GM23338 (cell line): ENCODE results near the gene ZER1. TPM values are rescaled to one million over a fixed set of nuclear protein-coding genes. Genes with fewer than 3 reads are reported as not detected.
A peak's percentile ranks its signal among the peaks of the same experiment; 100 is the strongest.

Source experiments
- ATAC-seq: fragments of 200-7000 bp; cut with Tn5 transposase; 3 replicates; pipeline ENCODE4 v1.9.1; 2020
- DNase-seq: peaks from one replicate; pipeline ENCODE4 v3.0.0-alpha.2; 2015; ENCODE audit warnings: low spot score
- H2AFZ ChIP-seq: fragments of 200-600 bp; sonication (generic); 2 replicates; pipeline ENCODE4 v1.8.0; 2016; ENCODE audit warnings: antibody characterized with exemption, mild to moderate bottlenecking, moderate library complexity
- H3F3A ChIP-seq: fragments of 200-600 bp; sonication (generic); replicated peaks from 2 replicates; pipeline ENCODE4 v1.8.0; 2017; ENCODE audit warnings: antibody characterized with exemption, mixed run types, low read depth
- H3K27ac ChIP-seq: fragments of 200-600 bp; sonication (generic); 2 replicates; pipeline ENCODE4 v1.6.1; 2016; ENCODE audit warnings: low read depth
- H3K27me3 ChIP-seq: fragments of 200-600 bp; sonication (generic); 2 replicates; pipeline ENCODE4 v1.8.0; 2016; ENCODE audit warnings: mild to moderate bottlenecking, mixed run types, moderate library complexity; ENCODE audit not compliant: insufficient read depth
- H3K36me3 ChIP-seq: fragments of 200-600 bp; sonication (generic); 2 replicates; pipeline ENCODE4 v1.8.0; 2016; ENCODE audit warnings: mild to moderate bottlenecking; ENCODE audit not compliant: insufficient read depth
- H3K4me1 ChIP-seq: fragments of 200-600 bp; sonication (generic); 2 replicates; pipeline ENCODE4 v1.8.0; 2016; ENCODE audit warnings: mild to moderate bottlenecking, moderate library complexity; ENCODE audit not compliant: insufficient read depth
- H3K4me2 ChIP-seq: fragments of 200-600 bp; sonication (generic); 2 replicates; pipeline ENCODE4 v1.7.1; 2017; ENCODE audit warnings: mixed run types
- H3K4me3 ChIP-seq: fragments of 200-600 bp; sonication (generic); 2 replicates; pipeline ENCODE4 v1.6.1; 2016; ENCODE audit warnings: mixed run types
- H3K79me2 ChIP-seq: fragments of 200-600 bp; sonication (generic); replicated peaks from 2 replicates; pipeline ENCODE4 v1.8.0; 2017; ENCODE audit warnings: mild to moderate bottlenecking; ENCODE audit not compliant: insufficient read depth
- H3K9me2 ChIP-seq: fragments of 200-600 bp; sonication (generic); 2 replicates; pipeline ENCODE4 v1.8.0; 2017; ENCODE audit not compliant: insufficient read depth
- H4K20me1 ChIP-seq: fragments of 200-600 bp; sonication (generic); replicated peaks from 2 replicates; pipeline ENCODE4 v1.8.0; 2017; ENCODE audit warnings: mild to moderate bottlenecking; ENCODE audit not compliant: insufficient read depth
- H3K27ac Mint-ChIP-seq: 2 replicates; pipeline ENCODE4 v1.8.0; 2020; ENCODE audit warnings: inconsistent platforms, mild to moderate bottlenecking, moderate library complexity, mixed read lengths
- H3K27me3 Mint-ChIP-seq: 3 replicates; pipeline ENCODE4 v1.8.0; 2022; ENCODE audit warnings: low read depth, mild to moderate bottlenecking, moderate library complexity, mixed read lengths, inconsistent platforms; ENCODE audit not compliant: insufficient read depth, poor library complexity
- H3K36me3 Mint-ChIP-seq: 3 replicates; pipeline ENCODE4 v1.8.0; 2021; ENCODE audit warnings: low read depth, mild to moderate bottlenecking, inconsistent platforms, moderate library complexity, mixed read lengths
- H3K4me1 Mint-ChIP-seq: 3 replicates; pipeline ENCODE4 v1.8.0; 2020; ENCODE audit warnings: mild to moderate bottlenecking, inconsistent platforms, mixed read lengths
- H3K4me3 Mint-ChIP-seq: 3 replicates; pipeline ENCODE4 v1.8.0; 2021; ENCODE audit warnings: moderate library complexity, mild to moderate bottlenecking, inconsistent platforms, mixed read lengths
- H3K9me3 Mint-ChIP-seq: 3 replicates; pipeline ENCODE4 v1.8.0; 2020; ENCODE audit warnings: moderate library complexity, mild to moderate bottlenecking, inconsistent platforms, mixed read lengths
- CREB1 ChIP-seq: fragments of 250-450 bp; sonication (Bioruptor Pico); IDR thresholded peaks from 2 replicates; pipeline ENCODE4 v1.5.0; 2020; ENCODE audit warnings: low read depth, mild to moderate bottlenecking, moderate library complexity
- EZH2 ChIP-seq: fragments of 200-600 bp; sonication (generic); IDR thresholded peaks from one replicate; pipeline ENCODE4 v1.8.0; 2017; ENCODE audit warnings: antibody characterized with exemption, mild to moderate bottlenecking, low read depth; ENCODE audit not compliant: unreplicated experiment
- EZH2phosphoT487 ChIP-seq: fragments of 200-600 bp; sonication (generic); IDR thresholded peaks from one replicate; pipeline ENCODE4 v1.8.1; 2018; ENCODE audit warnings: antibody characterized with exemption; ENCODE audit not compliant: unreplicated experiment
- JUNB ChIP-seq: IDR thresholded peaks from one replicate; pipeline ENCODE4 v1.6.1; 2016; ENCODE audit warnings: antibody characterized with exemption; ENCODE audit not compliant: unreplicated experiment
- NANOG ChIP-seq: IDR thresholded peaks from 2 replicates; pipeline ENCODE4 v1.6.1; 2016; ENCODE audit warnings: antibody characterized with exemption, borderline replicate concordance
- POLR2AphosphoS5 ChIP-seq: IDR thresholded peaks from 2 replicates; pipeline ENCODE4 v1.6.1; 2016; ENCODE audit warnings: antibody characterized with exemption, low read depth
- STAT1 ChIP-seq: IDR thresholded peaks from one replicate; pipeline ENCODE4 v1.6.1; 2016; ENCODE audit warnings: antibody characterized with exemption; ENCODE audit not compliant: unreplicated experiment
- ZNF114 ChIP-seq: fragments of 250-450 bp; sonication (Bioruptor Pico); IDR thresholded peaks from 2 replicates; pipeline ENCODE4 v1.5.0; 2020; ENCODE audit warnings: mild to moderate bottlenecking, moderate library complexity
- ZNF331 ChIP-seq: fragments of 250-450 bp; sonication (Bioruptor Pico); IDR thresholded peaks from 2 replicates; pipeline ENCODE4 v1.5.0; 2020; ENCODE audit warnings: low read depth, mild to moderate bottlenecking, moderate library complexity
- polyA plus RNA-seq: library from polyadenylated mRNA; unstranded; fragments of >200 nt; fragmentation: Nextera tagmentation; extraction: Ambion mirVana; gene quantifications from 2 replicates; pipeline ENCODE4 v1.2.1, GENCODE V29; 2016
- total RNA-seq: library from RNA; depleted of rRNA; stranded (reverse); fragments of >200 nt; shearing (Covaris generic); gene quantifications from 2 replicates; pipeline ENCODE4 v1.2.3, GENCODE V29; 2014
- TF ChIP-seq, protein P1 (sequence below): fragments of 250-450 bp; sonication (Bioruptor Pico); IDR thresholded peaks from 2 replicates; pipeline ENCODE4 v1.5.0; 2020; ENCODE audit warnings: mild to moderate bottlenecking, moderate library complexity
- TF ChIP-seq, protein P2 (sequence below): IDR thresholded peaks from one replicate; pipeline ENCODE4 v1.6.1; 2018; ENCODE audit warnings: antibody characterized with exemption; ENCODE audit not compliant: unreplicated experiment
- TF ChIP-seq, protein P3 (sequence below): IDR thresholded peaks from 2 replicates; pipeline ENCODE4 v1.6.1; 2016; ENCODE audit warnings: antibody characterized with exemption
- TF ChIP-seq, protein P4 (sequence below), 2 experiments: fragments of 200-600 bp in 1 of 2; sonication (generic) in 1 of 2; conservative IDR thresholded peaks; 2 replicates each; pipeline versions ENCODE4 v1.5.1 to v1.6.1; 2016 to 2017; ENCODE audit warnings: antibody characterized with exemption in 2 of 2, low read depth in 2 of 2, mild to moderate bottlenecking in 2 of 2, moderate library complexity in 1 of 2

ZER1 gene
- total and polyA plus RNA-seq, 2 experiments from 2014 or later = 7.0 to 23.9 TPM

DNA sequence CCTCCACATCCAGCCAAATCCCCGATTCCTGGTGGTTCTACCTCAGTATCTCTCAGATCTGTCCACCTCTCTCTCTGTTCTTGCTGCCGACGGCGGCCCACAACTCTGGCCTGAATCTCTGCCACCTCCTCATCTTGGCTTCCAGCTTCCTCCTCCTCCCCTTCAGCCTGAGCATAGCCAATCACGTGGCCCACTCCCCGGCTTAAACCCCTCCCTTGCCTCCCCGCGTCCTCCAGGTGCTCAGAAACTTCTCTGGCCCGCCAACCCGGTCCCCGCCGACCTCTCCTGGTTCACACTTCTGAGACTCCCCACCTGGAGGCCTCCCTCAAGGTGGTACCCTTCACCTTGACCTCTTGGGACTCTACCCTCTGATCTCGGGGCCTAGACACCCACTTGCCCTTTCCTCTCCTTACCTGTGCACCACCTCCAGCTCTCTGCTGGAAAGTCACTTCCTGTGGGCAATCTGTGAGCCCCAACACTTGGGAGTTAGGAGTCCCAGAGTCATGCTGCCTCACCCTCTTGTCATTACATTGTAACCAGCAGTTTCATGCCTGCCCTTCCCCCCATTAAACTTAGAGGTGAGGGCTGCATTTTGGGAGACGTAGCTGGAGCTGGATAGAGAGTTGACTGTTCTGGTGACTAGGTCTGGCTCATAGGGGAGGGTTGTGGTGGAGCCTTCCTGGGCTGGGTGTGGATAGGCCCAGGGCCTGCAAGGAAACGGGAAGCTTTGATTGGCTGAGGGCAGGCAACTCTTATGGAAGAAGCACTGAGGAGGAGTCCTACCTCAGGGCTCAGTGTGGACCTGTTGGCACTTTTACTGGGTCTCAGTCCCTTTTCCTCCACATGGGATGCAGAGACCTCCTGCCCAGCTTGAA, 87.2 kb downstream of the ZER1 start:
- DNase-seq (peak; percentile 91), ATAC-seq (peak; percentile 47)
- peaks cover 13% of the 10 kb centered on the region for H3K9me3 Mint-ChIP-seq
- H2AFZ ChIP-seq = no peak overlapping the region
- H3K79me2 ChIP-seq = peaks cover 50% of the 10 kb centered on the region
- no peaks in the 10 kb centered on the region; the same call in 1 of the 2 replicates for H3K36me3 ChIP-seq
- H3K4me2 ChIP-seq = peak overlapping the region; percentile 99
- peak overlapping the region; percentile 100 for H3K4me3 Mint-ChIP-seq
- H3K27me3 ChIP-seq = no peaks in the 10 kb centered on the region
- H3K4me1 ChIP-seq = peaks cover 39% of the 10 kb centered on the region
- H3K9me2 ChIP-seq = no peaks in the 10 kb centered on the region
- H3K27ac Mint-ChIP-seq = peak overlapping the region; percentile 100
- H3K4me3 ChIP-seq = peak overlapping the region; percentile 93
- peaks cover 60% of the 10 kb centered on the region for H3K36me3 Mint-ChIP-seq
- peak overlapping the region; percentile 100 for H3K27ac ChIP-seq
- H3K4me1 Mint-ChIP-seq = peaks cover 37% of the 10 kb centered on the region
- peaks cover 34% of the 10 kb centered on the region for H4K20me1 ChIP-seq
- peaks cover 32% of the 10 kb centered on the region for H3K27me3 Mint-ChIP-seq
- H3F3A ChIP-seq = peaks cover 48% of the 10 kb centered on the region
- TF ChIP-seq, protein P1, sequence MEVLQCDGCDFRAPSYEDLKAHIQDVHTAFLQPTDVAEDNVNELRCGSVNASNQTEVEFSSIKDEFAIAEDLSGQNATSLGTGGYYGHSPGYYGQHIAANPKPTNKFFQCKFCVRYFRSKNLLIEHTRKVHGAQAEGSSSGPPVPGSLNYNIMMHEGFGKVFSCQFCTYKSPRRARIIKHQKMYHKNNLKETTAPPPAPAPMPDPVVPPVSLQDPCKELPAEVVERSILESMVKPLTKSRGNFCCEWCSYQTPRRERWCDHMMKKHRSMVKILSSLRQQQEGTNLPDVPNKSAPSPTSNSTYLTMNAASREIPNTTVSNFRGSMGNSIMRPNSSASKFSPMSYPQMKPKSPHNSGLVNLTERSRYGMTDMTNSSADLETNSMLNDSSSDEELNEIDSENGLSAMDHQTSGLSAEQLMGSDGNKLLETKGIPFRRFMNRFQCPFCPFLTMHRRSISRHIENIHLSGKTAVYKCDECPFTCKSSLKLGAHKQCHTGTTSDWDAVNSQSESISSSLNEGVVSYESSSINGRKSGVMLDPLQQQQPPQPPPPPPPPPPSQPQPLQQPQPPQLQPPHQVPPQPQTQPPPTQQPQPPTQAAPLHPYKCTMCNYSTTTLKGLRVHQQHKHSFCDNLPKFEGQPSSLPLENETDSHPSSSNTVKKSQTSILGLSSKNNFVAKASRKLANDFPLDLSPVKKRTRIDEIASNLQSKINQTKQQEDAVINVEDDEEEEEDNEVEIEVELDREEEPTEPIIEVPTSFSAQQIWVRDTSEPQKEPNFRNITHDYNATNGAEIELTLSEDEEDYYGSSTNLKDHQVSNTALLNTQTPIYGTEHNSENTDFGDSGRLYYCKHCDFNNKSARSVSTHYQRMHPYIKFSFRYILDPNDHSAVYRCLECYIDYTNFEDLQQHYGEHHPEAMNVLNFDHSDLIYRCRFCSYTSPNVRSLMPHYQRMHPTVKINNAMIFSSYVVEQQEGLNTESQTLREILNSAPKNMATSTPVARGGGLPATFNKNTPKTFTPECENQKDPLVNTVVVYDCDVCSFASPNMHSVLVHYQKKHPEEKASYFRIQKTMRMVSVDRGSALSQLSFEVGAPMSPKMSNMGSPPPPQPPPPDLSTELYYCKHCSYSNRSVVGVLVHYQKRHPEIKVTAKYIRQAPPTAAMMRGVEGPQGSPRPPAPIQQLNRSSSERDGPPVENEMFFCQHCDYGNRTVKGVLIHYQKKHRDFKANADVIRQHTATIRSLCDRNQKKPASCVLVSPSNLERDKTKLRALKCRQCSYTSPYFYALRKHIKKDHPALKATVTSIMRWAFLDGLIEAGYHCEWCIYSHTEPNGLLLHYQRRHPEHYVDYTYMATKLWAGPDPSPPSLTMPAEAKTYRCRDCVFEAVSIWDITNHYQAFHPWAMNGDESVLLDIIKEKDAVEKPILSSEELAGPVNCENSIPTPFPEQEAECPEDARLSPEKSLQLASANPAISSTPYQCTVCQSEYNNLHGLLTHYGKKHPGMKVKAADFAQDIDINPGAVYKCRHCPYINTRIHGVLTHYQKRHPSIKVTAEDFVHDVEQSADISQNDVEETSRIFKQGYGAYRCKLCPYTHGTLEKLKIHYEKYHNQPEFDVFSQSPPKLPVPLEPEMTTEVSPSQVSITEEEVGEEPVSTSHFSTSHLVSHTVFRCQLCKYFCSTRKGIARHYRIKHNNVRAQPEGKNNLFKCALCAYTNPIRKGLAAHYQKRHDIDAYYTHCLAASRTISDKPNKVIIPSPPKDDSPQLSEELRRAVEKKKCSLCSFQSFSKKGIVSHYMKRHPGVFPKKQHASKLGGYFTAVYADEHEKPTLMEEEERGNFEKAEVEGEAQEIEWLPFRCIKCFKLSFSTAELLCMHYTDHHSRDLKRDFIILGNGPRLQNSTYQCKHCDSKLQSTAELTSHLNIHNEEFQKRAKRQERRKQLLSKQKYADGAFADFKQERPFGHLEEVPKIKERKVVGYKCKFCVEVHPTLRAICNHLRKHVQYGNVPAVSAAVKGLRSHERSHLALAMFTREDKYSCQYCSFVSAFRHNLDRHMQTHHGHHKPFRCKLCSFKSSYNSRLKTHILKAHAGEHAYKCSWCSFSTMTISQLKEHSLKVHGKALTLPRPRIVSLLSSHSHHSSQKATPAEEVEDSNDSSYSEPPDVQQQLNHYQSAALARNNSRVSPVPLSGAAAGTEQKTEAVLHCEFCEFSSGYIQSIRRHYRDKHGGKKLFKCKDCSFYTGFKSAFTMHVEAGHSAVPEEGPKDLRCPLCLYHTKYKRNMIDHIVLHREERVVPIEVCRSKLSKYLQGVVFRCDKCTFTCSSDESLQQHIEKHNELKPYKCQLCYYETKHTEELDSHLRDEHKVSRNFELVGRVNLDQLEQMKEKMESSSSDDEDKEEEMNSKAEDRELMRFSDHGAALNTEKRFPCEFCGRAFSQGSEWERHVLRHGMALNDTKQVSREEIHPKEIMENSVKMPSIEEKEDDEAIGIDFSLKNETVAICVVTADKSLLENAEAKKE = no peak
- TF ChIP-seq ZNF331 (CRISPR knock-in tag) (no peak), EZH2 (no peak), NANOG (no peak), ZNF114 (CRISPR knock-in tag) (no peak), CREB1 (CRISPR knock-in tag) (0 out of 2 replicates have a peak, but pooled peaks have one; percentile 14), JUNB (no peak), EZH2phosphoT487 (no peak), STAT1 (no peak), POLR2AphosphoS5 (peak; percentile 15; the same call in 1 of the 2 replicates)
- TF ChIP-seq, protein P2, sequence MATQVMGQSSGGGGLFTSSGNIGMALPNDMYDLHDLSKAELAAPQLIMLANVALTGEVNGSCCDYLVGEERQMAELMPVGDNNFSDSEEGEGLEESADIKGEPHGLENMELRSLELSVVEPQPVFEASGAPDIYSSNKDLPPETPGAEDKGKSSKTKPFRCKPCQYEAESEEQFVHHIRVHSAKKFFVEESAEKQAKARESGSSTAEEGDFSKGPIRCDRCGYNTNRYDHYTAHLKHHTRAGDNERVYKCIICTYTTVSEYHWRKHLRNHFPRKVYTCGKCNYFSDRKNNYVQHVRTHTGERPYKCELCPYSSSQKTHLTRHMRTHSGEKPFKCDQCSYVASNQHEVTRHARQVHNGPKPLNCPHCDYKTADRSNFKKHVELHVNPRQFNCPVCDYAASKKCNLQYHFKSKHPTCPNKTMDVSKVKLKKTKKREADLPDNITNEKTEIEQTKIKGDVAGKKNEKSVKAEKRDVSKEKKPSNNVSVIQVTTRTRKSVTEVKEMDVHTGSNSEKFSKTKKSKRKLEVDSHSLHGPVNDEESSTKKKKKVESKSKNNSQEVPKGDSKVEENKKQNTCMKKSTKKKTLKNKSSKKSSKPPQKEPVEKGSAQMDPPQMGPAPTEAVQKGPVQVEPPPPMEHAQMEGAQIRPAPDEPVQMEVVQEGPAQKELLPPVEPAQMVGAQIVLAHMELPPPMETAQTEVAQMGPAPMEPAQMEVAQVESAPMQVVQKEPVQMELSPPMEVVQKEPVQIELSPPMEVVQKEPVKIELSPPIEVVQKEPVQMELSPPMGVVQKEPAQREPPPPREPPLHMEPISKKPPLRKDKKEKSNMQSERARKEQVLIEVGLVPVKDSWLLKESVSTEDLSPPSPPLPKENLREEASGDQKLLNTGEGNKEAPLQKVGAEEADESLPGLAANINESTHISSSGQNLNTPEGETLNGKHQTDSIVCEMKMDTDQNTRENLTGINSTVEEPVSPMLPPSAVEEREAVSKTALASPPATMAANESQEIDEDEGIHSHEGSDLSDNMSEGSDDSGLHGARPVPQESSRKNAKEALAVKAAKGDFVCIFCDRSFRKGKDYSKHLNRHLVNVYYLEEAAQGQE = no peak
- TF ChIP-seq, protein P3, sequence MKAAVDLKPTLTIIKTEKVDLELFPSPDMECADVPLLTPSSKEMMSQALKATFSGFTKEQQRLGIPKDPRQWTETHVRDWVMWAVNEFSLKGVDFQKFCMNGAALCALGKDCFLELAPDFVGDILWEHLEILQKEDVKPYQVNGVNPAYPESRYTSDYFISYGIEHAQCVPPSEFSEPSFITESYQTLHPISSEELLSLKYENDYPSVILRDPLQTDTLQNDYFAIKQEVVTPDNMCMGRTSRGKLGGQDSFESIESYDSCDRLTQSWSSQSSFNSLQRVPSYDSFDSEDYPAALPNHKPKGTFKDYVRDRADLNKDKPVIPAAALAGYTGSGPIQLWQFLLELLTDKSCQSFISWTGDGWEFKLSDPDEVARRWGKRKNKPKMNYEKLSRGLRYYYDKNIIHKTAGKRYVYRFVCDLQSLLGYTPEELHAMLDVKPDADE = no peak; the same call in 1 of the 2 replicates
- TF ChIP-seq, protein P4, sequence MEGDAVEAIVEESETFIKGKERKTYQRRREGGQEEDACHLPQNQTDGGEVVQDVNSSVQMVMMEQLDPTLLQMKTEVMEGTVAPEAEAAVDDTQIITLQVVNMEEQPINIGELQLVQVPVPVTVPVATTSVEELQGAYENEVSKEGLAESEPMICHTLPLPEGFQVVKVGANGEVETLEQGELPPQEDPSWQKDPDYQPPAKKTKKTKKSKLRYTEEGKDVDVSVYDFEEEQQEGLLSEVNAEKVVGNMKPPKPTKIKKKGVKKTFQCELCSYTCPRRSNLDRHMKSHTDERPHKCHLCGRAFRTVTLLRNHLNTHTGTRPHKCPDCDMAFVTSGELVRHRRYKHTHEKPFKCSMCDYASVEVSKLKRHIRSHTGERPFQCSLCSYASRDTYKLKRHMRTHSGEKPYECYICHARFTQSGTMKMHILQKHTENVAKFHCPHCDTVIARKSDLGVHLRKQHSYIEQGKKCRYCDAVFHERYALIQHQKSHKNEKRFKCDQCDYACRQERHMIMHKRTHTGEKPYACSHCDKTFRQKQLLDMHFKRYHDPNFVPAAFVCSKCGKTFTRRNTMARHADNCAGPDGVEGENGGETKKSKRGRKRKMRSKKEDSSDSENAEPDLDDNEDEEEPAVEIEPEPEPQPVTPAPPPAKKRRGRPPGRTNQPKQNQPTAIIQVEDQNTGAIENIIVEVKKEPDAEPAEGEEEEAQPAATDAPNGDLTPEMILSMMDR (conservative IDR thresholded peaks at IDR 0.05; ENCODE audit: low read depth in 2 of 2) = no peak
